ENCODE data around the gene ZNF43.
"Not testable (repeated sequence)": the region's sequence is repeated elsewhere in the genome, so short reads cannot be mapped to it uniquely, and the experiment has no call there.

Gene ZNF43

GRCh38 chr19:21786936-21787335, 49.0 kb downstream of the ZNF43 start:
- no peak for TF ChIP-seq CTCF (conservative IDR thresholded peaks at IDR 0.05)
- H3K27ac ChIP-seq = peak overlapping the region; percentile 78

DNA sequence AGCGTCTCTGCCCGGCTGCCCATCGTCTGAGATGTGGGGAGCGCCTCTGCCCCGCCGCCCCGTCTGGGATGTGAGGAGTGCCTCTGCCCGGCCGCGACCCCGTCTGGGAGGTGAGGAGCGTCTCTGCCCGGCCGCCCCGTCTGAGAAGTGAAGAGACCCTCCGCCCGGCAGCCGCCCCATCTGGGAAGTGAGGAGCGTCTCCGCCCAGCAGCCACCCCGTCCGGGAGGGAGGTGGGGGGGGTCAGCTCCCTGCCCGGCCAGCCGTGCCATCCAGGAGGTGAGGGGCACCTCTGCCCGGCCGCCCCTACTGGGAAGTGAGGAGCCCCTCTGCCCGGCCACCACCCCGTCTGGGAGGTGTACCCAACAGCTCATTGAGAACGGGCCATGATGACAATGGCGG, 60.2 kb downstream of the ZNF43 start:
- not testable (repeated sequence) for H3K27ac ChIP-seq

GRCh38 chr19:21767065-21767800, 68.7 kb downstream of the ZNF43 start, which contains the start of gene ZNF100:
Gene ZNF100 (minus strand): TSS chr19:21767579. CDS start chr19:21767429, 150 bp downstream.
- TF ChIP-seq CTCF (conservative IDR thresholded peaks at IDR 0.05) = no peak
- H3K27ac ChIP-seq = peak within 1 kb of the TSS; percentile 80

- peak overlapping the region; percentile 80 for H3K27ac ChIP-seq
These were observed 69.3 kb downstream of the ZNF43 start for GRCh38 chr19:21766705-21767064.

DNA sequence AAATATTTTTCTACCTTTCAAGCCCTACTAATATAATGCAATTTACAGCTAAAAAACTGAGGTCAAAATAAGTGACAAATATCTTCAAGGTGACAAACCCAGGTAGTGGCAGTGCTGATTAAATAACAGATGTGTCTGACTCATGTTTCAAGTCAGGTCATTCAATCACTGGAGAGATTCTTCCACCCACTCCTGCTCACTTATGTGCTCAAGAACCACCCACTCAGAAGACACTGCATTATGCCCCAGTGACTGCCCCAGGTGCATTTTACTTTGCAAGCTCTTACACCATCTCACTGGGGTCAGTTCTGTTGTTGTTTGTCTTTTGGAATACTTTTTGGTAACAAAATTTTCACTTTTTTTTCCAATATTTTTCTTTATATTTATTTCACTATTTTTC, 70.8 kb downstream of the ZNF43 start:
- no peak for TF ChIP-seq CTCF (conservative IDR thresholded peaks at IDR 0.05)
- no peak overlapping the region for H3K27ac ChIP-seq

DNA sequence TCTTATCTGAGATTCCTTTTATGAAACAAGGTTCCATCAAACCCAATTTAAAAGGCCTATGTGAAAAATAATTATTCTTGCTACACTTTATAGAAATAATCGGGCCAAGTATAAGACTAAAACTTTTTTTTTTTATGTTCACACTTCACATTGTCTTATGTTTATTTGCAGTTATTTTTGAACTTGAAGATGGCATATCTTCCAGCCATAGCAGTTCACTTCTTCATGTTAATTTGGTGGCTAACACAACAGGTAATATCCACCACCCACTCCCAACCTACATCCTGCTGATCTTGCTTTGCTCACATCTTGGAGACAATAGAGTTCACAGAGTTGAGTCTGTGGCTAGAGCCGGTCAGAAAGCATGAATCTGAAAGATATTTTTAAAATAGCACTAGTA, 74.4 kb downstream of the ZNF43 start:
- not testable (repeated sequence) for H3K27ac ChIP-seq

GRCh38 chr19:21758296-21758695, 77.7 kb downstream of the ZNF43 start:
- TF ChIP-seq CTCF (conservative IDR thresholded peaks at IDR 0.05) = peak; percentile 32; the same call in 1 of the 2 replicates
- no peak overlapping the region for H3K27ac ChIP-seq

GRCh38 chr19:21755555-21755954, 80.4 kb downstream of the ZNF43 start:
- H3K27ac ChIP-seq = not testable (repeated sequence)
